ENCODE results near the gene PYROXD2.

DNA sequence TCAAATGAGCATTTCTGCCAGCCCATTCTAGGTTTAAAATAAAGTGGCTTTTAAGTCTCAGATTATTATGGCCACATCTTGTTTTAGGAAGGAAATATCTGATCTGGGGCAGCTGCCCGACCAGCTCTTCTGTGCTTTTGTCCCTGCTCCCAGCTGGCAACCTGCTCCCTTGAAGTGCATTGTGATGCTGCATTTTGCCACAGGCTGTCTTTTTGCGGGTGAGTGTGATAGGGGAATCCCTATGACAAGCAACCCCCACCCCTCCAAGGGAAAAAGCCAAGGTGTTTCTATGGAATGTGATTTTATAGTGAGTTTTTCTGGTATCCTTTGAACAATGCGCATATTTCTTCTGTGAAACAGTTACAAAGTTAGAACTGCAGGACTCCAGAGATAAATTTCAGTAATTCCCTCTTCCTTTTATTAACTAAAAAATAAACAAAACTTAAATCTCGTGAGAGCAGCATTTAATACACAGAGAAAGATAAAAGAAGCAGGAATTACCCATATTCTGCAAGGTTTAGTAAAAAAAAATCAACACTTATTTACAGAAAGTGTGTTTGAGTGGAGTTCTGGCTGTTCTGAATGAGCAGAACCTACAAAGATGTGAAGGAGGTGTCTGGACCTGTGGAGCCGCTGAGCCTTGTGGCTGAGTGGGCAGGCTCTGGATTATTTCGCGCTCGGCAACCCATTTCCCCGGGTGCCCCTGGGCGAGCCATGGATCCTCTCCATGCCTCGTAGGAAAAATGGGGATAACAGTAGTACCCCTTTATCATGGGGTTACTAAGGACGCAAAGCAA is 41.9 kb upstream of the PYROXD2 start:
- TF ChIP-seq, protein P1, sequence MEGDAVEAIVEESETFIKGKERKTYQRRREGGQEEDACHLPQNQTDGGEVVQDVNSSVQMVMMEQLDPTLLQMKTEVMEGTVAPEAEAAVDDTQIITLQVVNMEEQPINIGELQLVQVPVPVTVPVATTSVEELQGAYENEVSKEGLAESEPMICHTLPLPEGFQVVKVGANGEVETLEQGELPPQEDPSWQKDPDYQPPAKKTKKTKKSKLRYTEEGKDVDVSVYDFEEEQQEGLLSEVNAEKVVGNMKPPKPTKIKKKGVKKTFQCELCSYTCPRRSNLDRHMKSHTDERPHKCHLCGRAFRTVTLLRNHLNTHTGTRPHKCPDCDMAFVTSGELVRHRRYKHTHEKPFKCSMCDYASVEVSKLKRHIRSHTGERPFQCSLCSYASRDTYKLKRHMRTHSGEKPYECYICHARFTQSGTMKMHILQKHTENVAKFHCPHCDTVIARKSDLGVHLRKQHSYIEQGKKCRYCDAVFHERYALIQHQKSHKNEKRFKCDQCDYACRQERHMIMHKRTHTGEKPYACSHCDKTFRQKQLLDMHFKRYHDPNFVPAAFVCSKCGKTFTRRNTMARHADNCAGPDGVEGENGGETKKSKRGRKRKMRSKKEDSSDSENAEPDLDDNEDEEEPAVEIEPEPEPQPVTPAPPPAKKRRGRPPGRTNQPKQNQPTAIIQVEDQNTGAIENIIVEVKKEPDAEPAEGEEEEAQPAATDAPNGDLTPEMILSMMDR (IDR thresholded peaks at IDR 0.05; ENCODE audit: low read depth, low read length) = no peak
- TF ChIP-seq EZH2phosphoT487 (IDR thresholded peaks at IDR 0.05; ENCODE audit: low read depth) = no peak
